ENCODE results near the gene ANK3.

ANK3 gene

GRCh38 chr10:60163786-60164185 lies 225.9 kb downstream of the ANK3 start:
- TF ChIP-seq GATA2 (IDR thresholded peaks at IDR 0.05; ENCODE audit: low read depth, low read length) (no peak), GATA3 (IDR thresholded peaks at IDR 0.05; ENCODE audit: low read depth, low read length) (no peak)

GRCh38 chr10:60162631-60163030 lies 227.0 kb downstream of the ANK3 start:
- TF ChIP-seq GATA2 (IDR thresholded peaks at IDR 0.05; ENCODE audit: low read depth, low read length): no peak
- no peak for TF ChIP-seq GATA3 (IDR thresholded peaks at IDR 0.05; ENCODE audit: low read depth, low read length)

GRCh38 chr10:60155943-60156683 lies 233.6 kb downstream of the ANK3 start:
- no peak for TF ChIP-seq GATA2 (IDR thresholded peaks at IDR 0.05; ENCODE audit: low read depth, low read length)
- TF ChIP-seq GATA3 (IDR thresholded peaks at IDR 0.05; ENCODE audit: low read depth, low read length): no peak

GRCh38 chr10:60155099-60155877 lies 234.4 kb downstream of the ANK3 start:
- TF ChIP-seq GATA2 (IDR thresholded peaks at IDR 0.05; ENCODE audit: low read depth, low read length) (no peak), GATA3 (IDR thresholded peaks at IDR 0.05; ENCODE audit: low read depth, low read length) (no peak)

- no peak for TF ChIP-seq GATA2 (IDR thresholded peaks at IDR 0.05; ENCODE audit: low read depth, low read length)
- no peak for TF ChIP-seq GATA3 (IDR thresholded peaks at IDR 0.05; ENCODE audit: low read depth, low read length)
Measured at GRCh38 chr10:60149003-60149402, 240.7 kb downstream of the ANK3 start.

- TF ChIP-seq GATA2 (IDR thresholded peaks at IDR 0.05; ENCODE audit: low read depth, low read length) (no peak), GATA3 (IDR thresholded peaks at IDR 0.05; ENCODE audit: low read depth, low read length) (no peak)
Measured at GRCh38 chr10:60148266-60148840, 241.3 kb downstream of the ANK3 start.

GRCh38 chr10:60147576-60148265 lies 242.0 kb downstream of the ANK3 start:
- TF ChIP-seq GATA2 (IDR thresholded peaks at IDR 0.05; ENCODE audit: low read depth, low read length) (no peak), GATA3 (IDR thresholded peaks at IDR 0.05; ENCODE audit: low read depth, low read length) (no peak)

- TF ChIP-seq GATA3 (IDR thresholded peaks at IDR 0.05; ENCODE audit: low read depth, low read length) (no peak), GATA2 (IDR thresholded peaks at IDR 0.05; ENCODE audit: low read depth, low read length) (no peak)
Measured at GRCh38 chr10:60147025-60147424, 242.7 kb downstream of the ANK3 start.

- no peak for TF ChIP-seq GATA3 (IDR thresholded peaks at IDR 0.05; ENCODE audit: low read depth, low read length)
- no peak for TF ChIP-seq GATA2 (IDR thresholded peaks at IDR 0.05; ENCODE audit: low read depth, low read length)
Measured at GRCh38 chr10:60144099-60144498, 245.6 kb downstream of the ANK3 start.

- no peak for TF ChIP-seq GATA2 (IDR thresholded peaks at IDR 0.05; ENCODE audit: low read depth, low read length)
- no peak for TF ChIP-seq GATA3 (IDR thresholded peaks at IDR 0.05; ENCODE audit: low read depth, low read length)
Measured at GRCh38 chr10:60142736-60143135, 246.9 kb downstream of the ANK3 start.

- TF ChIP-seq GATA2 (IDR thresholded peaks at IDR 0.05; ENCODE audit: low read depth, low read length): no peak
- TF ChIP-seq GATA3 (IDR thresholded peaks at IDR 0.05; ENCODE audit: low read depth, low read length): no peak
Measured at GRCh38 chr10:60141896-60142559, 247.6 kb downstream of the ANK3 start.

GRCh38 chr10:60140651-60141632 lies 248.7 kb downstream of the ANK3 start:
- no peak for TF ChIP-seq GATA3 (IDR thresholded peaks at IDR 0.05; ENCODE audit: low read depth, low read length)
- no peak for TF ChIP-seq GATA2 (IDR thresholded peaks at IDR 0.05; ENCODE audit: low read depth, low read length)
